Thoracic aorta (tissue), 2 donors: Measurements from ENCODE around the gene TMEM204. TPM values are rescaled to one million over a fixed set of nuclear protein-coding genes. Genes with fewer than 3 reads are reported as not detected.

Source experiments
- ATAC-seq: fragments of 150-250 bp; one replicate; pipeline ENCODE4 v1.8.0; 2017; ENCODE audit warnings: low read depth; ENCODE audit not compliant: insufficient number of reproducible peaks, low FRiP score
- DNase-seq: peaks from one replicate; pipeline ENCODE4 v3.0.0-alpha.2; 2020; ENCODE audit warnings: low spot score
- H3K27ac ChIP-seq, 2 donors: fragments of 200-600 bp; sonication (generic); 1 replicate in 1 of 2; 2 replicates in 1 of 2; pipeline ENCODE4 v1.5.1; 2016; ENCODE audit warnings: mild to moderate bottlenecking in 2 of 2, moderate library complexity in 2 of 2
- H3K27me3 ChIP-seq: fragments of 200-600 bp; sonication (generic); replicated peaks from 2 replicates; pipeline ENCODE4 v1.6.0; 2016; ENCODE audit warnings: mild to moderate bottlenecking; ENCODE audit not compliant: insufficient read depth
- H3K36me3 ChIP-seq: fragments of 200-600 bp; sonication (generic); one replicate; pipeline ENCODE4 v1.5.1; 2016
- H3K4me1 ChIP-seq, 2 donors: fragments of 200-600 bp; sonication (generic); 1 replicate in 1 of 2; 2 replicates in 1 of 2; pipeline versions ENCODE4 v1.5.1 to v1.6.0; 2016; ENCODE audit warnings: low read depth in 2 of 2, mild to moderate bottlenecking in 1 of 2; ENCODE audit not compliant: control insufficient read depth in 1 of 2
- H3K4me3 ChIP-seq: fragments of 200-600 bp; sonication (generic); 2 replicates; pipeline ENCODE4 v1.5.1; 2016; ENCODE audit warnings: mild to moderate bottlenecking
- H3K9me3 ChIP-seq: fragments of 200-600 bp; sonication (generic); 2 replicates; pipeline ENCODE4 v1.5.1; 2016
- CTCF ChIP-seq: fragments of 200-600 bp; sonication (generic); IDR thresholded peaks from one replicate; pipeline ENCODE4 v1.5.1; 2019; ENCODE audit warnings: antibody characterized with exemption
- total RNA-seq, 2 donors: library from RNA; depleted of rRNA; stranded (reverse); fragments of >200 nt; gene quantifications; one replicate each; pipeline versions ENCODE4 v1.1.0 to v1.2.3, GENCODE V29; 2016

Gene TMEM204
- total RNA-seq, 2 donors from 2014 or later = 111 to 125 TPM

DNA sequence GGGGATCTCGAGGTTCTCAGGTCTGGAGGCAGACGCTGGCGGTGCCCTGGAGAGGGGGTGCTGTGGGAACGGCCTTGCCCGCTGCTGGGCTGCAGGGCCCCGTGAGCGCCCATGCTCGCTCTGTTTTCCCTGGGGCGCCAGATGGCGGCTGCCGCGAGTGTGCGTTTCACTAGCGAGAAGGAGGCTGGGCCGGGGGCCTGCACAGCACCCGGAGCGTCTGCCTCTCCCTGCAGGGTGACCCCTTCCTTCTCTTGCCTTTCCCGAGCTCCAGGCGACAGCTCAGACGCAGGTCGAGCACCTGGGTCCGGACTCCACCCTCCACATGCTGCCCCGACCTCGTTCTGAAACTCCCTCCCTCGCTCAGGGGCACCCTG is 37.6 kb upstream of the TMEM204 start:
- Histone ChIP-seq H3K36me3 (peaks cover 42% of the 10 kb centered on the region), H3K4me1 (peaks cover 11 to 22% of the 10 kb centered on the region in 2 donors), H3K27me3 (no peaks in the 10 kb centered on the region), H3K9me3 (no peaks in the 10 kb centered on the region), H3K4me3 (no peak overlapping the region), H3K27ac (no peak overlapping the region)
- no peak for TF ChIP-seq CTCF
- DNase-seq (no peak), ATAC-seq (no peak)

DNA sequence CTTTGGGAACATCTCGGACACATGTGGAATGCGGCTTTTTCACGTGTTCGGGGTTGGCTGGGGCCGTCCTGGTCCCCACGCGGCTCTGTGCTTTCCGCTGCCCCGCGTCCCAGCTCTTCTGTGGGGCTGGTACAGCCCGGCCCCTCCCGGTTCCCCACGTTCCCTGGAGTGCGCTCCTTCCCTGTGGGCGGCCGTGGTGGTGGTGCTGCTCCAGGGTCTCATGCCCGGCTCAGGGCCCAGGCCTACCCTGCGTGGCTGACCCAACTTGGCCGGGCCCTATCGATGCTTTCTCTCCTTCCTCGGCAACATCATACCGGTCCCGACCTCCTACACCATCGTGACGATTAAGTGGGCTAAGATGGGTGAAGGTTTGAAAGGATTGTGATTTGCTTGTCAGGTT is 37.0 kb upstream of the TMEM204 start:
- H3K9me3 ChIP-seq = no peaks in the 10 kb centered on the region
- no peak overlapping the region for H3K27ac ChIP-seq
- no peak for TF ChIP-seq CTCF
- ATAC-seq (no peak), DNase-seq (no peak)
- H3K4me1 ChIP-seq = peaks cover 11 to 22% of the 10 kb centered on the region in 2 donors
- H3K27me3 ChIP-seq = no peaks in the 10 kb centered on the region
- H3K36me3 ChIP-seq = peaks cover 48% of the 10 kb centered on the region
- no peak overlapping the region for H3K4me3 ChIP-seq

DNA sequence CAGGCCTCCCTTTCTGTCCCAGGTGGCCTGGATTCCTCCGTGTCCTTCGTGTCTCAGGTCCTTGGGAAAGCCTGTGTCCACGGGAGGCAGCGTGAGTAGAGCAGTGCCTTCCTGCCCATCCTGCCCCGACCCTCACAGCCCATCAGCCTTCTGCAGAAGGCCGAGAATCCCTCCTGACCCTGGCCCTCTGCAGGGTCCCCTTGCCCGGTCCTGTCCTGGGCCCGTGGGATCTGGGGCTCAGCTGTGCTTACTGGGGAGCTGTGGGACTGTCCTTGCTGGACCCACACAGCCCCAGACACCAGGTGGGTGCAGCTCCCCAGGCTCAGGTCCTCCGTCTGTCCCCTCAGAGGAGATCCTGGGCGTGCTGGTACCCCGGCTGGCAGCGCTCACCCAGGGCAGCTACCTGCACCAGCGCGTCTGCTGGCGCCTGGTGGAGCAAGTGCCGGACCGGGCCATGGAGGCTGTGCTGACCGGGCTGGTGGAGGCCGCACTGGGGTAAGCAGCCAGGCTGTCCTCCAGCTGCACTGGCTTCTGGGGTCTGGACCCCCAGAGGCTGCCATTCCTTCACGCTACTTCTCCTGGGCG is 36.4 kb upstream of the TMEM204 start:
- H3K27ac ChIP-seq = no peak overlapping the region
- ATAC-seq (no peak), DNase-seq (no peak)
- H3K9me3 ChIP-seq = no peaks in the 10 kb centered on the region
- H3K36me3 ChIP-seq = peaks cover 54% of the 10 kb centered on the region
- no peak for TF ChIP-seq CTCF
- H3K27me3 ChIP-seq = no peaks in the 10 kb centered on the region
- peaks cover 11 to 22% of the 10 kb centered on the region in 2 donors for H3K4me1 ChIP-seq
- no peak overlapping the region for H3K4me3 ChIP-seq

DNA sequence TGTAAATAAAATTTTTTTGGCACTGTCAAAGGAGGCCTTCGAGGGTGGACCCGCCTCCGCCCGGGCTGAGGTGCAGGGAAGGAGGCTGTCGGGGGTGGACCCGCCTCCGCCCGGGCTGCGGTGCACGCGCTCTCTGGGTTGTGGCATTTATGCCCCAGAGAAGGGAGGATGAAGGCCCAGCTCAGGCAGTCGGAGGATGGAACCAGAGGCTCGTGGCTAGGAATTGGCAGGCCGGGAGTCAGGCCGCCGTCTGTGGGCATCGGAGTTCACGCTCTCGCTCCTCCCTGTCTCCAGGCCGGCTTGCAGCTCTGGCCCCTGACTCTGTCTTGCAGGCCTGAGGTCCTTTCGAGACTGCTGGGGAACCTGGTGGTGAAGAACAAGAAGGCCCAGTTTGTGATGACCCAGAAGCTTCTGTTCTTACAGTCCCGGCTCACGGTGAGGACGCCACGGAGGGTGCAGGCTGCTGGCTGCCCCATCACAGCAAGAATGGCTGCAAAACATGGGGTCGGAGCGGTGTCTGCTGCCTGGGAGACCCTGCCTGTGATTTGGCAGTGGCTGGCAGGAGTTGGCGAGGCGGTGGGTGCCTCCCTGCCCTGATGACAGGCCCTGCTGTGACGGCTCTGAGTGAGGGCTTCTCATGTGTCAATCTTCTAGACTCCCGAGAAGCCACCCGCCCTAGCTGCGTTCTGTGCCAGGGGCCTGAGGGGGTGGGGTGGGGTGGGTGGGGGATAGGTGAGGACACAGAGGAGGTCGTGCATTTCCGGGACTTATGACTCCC is 34.4 kb upstream of the TMEM204 start:
- Histone ChIP-seq H3K9me3 (no peaks in the 10 kb centered on the region), H3K27me3 (no peaks in the 10 kb centered on the region), H3K4me3 (no peak overlapping the region), H3K4me1 (peaks cover 6 to 12% of the 10 kb centered on the region in 2 donors), H3K27ac (no peak overlapping the region), H3K36me3 (peaks cover 67% of the 10 kb centered on the region)
- ATAC-seq (no peak), DNase-seq (no peak)
- TF ChIP-seq CTCF = no peak

- Histone ChIP-seq H3K27ac (no peak overlapping the region), H3K27me3 (no peaks in the 10 kb centered on the region), H3K9me3 (no peaks in the 10 kb centered on the region), H3K4me1 (peaks cover 0 to 4% of the 10 kb centered on the region in 2 donors), H3K4me3 (no peak overlapping the region), H3K36me3 (peaks cover 63% of the 10 kb centered on the region)
- ATAC-seq = no peak
- DNase-seq = no peak
- TF ChIP-seq CTCF = no peak
These were observed 33.6 kb upstream of the TMEM204 start for GRCh38 chr16:1499756-1500464.
